Loucy (cell line): ENCODE results near the gene FSTL4.

Experiments used
- CTCF ChIP-seq: fragments of 200-600 bp; sonication (generic); conservative IDR thresholded peaks from 2 replicates; pipeline ENCODE4 v1.5.1; 2014; ENCODE audit warnings: mild to moderate bottlenecking, antibody characterized with exemption, low read length
- EZH2phosphoT487 ChIP-seq: fragments of 200-600 bp; IDR thresholded peaks from 2 replicates; pipeline ENCODE4 v1.6.1; 2018; ENCODE audit warnings: antibody characterized with exemption, mild to moderate bottlenecking, moderate library complexity, borderline replicate concordance

- TF ChIP-seq CTCF (no peak), EZH2phosphoT487 (no peak)
Measured at GRCh38 chr5:133227082-133227481, 385.3 kb downstream of the FSTL4 start.
